SK-N-SH treated with all-trans-retinoic acid at 6 μM for 48 hours (cell line): ENCODE results near the gene CA9.

Experiments
- CSDC2 ChIP-seq: fragments of 250-450 bp; sonication (Bioruptor Pico); IDR thresholded peaks from 2 replicates; pipeline ENCODE4 v1.5.0; 2020; ENCODE audit warnings: mild to moderate bottlenecking, moderate library complexity
- TCF4 ChIP-seq: fragments of 250-450 bp; sonication (Bioruptor Pico); IDR thresholded peaks from 2 replicates; pipeline ENCODE4 v1.8.0; 2021; ENCODE audit warnings: mild to moderate bottlenecking, moderate library complexity, borderline replicate concordance

DNA sequence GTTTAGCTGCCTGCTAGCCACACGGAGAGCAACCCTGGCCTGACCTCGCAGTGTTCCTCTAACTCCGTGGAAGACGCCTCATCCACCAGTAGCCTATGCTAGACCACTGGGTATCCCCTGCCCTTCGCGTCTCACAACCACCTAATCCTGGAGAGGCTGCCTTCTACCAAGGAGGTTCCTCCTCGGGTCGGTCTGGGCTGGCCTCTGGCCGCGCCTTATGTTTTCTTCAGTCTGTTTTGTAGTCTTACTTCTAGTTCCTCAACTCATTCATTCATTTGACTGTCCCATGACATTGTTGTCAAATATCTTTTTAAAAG lies 17.6 kb downstream of the CA9 start:
- TF ChIP-seq CSDC2 (CRISPR knock-in tag) (no peak), TCF4 (no peak)
